GM19438 (cell line): ENCODE data around the gene SLC4A8.

Experiments used
- ATAC-seq: cut with Tn5 transposase; IDR thresholded peaks from one replicate; pipeline ENCODE4 v1.9.1; 2021; ENCODE audit warnings: low read depth; ENCODE audit not compliant: unreplicated experiment

Gene SLC4A8

GRCh38 chr12:51393676-51394545 is 30.7 kb upstream of the SLC4A8 start:
- no peak for ATAC-seq

GRCh38 chr12:51395283-51396230 is 29.1 kb upstream of the SLC4A8 start:
- no peak for ATAC-seq

GRCh38 chr12:51397670-51398069 is 27.0 kb upstream of the SLC4A8 start:
- ATAC-seq, result no peak

- no peak for ATAC-seq
Measured at GRCh38 chr12:51399891-51400290, 24.7 kb upstream of the SLC4A8 start.

GRCh38 chr12:51401020-51401419 is 23.6 kb upstream of the SLC4A8 start:
- no peak for ATAC-seq

GRCh38 chr12:51401486-51401885 is 23.1 kb upstream of the SLC4A8 start:
- ATAC-seq, result no peak

- no peak for ATAC-seq
Measured at GRCh38 chr12:51401900-51402299, 22.7 kb upstream of the SLC4A8 start.

- ATAC-seq, result no peak
Measured at GRCh38 chr12:51403159-51403558, 21.5 kb upstream of the SLC4A8 start.

- no peak for ATAC-seq
Measured at GRCh38 chr12:51403681-51404136, 20.9 kb upstream of the SLC4A8 start.

GRCh38 chr12:51404627-51405026 is 20.0 kb upstream of the SLC4A8 start:
- no peak for ATAC-seq

- ATAC-seq, result no peak
Measured at GRCh38 chr12:51405801-51406207, 18.8 kb upstream of the SLC4A8 start.

GRCh38 chr12:51406290-51406689 is 18.3 kb upstream of the SLC4A8 start:
- ATAC-seq, result no peak

GRCh38 chr12:51406859-51407258 is 17.8 kb upstream of the SLC4A8 start:
- no peak for ATAC-seq

- no peak for ATAC-seq
Measured at GRCh38 chr12:51407604-51408003, 17.0 kb upstream of the SLC4A8 start.

- no peak for ATAC-seq
Measured at GRCh38 chr12:51409846-51410245, 14.8 kb upstream of the SLC4A8 start.

GRCh38 chr12:51413149-51413548 is 11.5 kb upstream of the SLC4A8 start:
- ATAC-seq, result no peak

- no peak for ATAC-seq
Measured at GRCh38 chr12:51413791-51414190, 10.8 kb upstream of the SLC4A8 start.

- ATAC-seq, result no peak
Measured at GRCh38 chr12:51415931-51416330, 8.7 kb upstream of the SLC4A8 start.

- no peak for ATAC-seq
Measured at GRCh38 chr12:51417826-51418225, 6.8 kb upstream of the SLC4A8 start.

GRCh38 chr12:51419425-51420193 is 5.0 kb upstream of the SLC4A8 start:
- ATAC-seq, result no peak
